GM12801 (cell line): ENCODE measurements around the gene GRID1.

ENCODE experiments used
- CTCF ChIP-seq: IDR thresholded peaks from one replicate; pipeline ENCODE4 v1.5.1; 2011; ENCODE audit warnings: control low read depth; ENCODE audit not compliant: insufficient read length; ENCODE audit errors: extremely low read depth

The GRID1 gene

GRCh38 chr10:86055928-86056327, 310.7 kb downstream of the GRID1 start:
- TF ChIP-seq CTCF, result no peak

GRCh38 chr10:86053675-86054074, 312.9 kb downstream of the GRID1 start:
- TF ChIP-seq CTCF, result no peak

GRCh38 chr10:86051586-86051985, 315.0 kb downstream of the GRID1 start:
- no peak for TF ChIP-seq CTCF

GRCh38 chr10:86049442-86049841, 317.2 kb downstream of the GRID1 start:
- TF ChIP-seq CTCF, result no peak

GRCh38 chr10:86048973-86049372, 317.6 kb downstream of the GRID1 start:
- TF ChIP-seq CTCF, result no peak

- TF ChIP-seq CTCF, result no peak
Measured at GRCh38 chr10:86048571-86048970, 318.0 kb downstream of the GRID1 start.

GRCh38 chr10:86047588-86047987, 319.0 kb downstream of the GRID1 start:
- TF ChIP-seq CTCF, result no peak
